ENCODE data around the gene ASB3. TPM values are rescaled to one million over a fixed set of nuclear protein-coding genes. Genes with fewer than 3 reads are reported as not detected.
A peak's percentile ranks its signal among the peaks of the same experiment; 100 is the strongest.

The ASB3 gene
- total RNA-seq, 1 experiment from 2014 or later = 23.1 TPM

GRCh38 chr2:53752385-53752784 is 34.4 kb downstream of the ASB3 start:
- Histone ChIP-seq H3K18ac (ENCODE audit: insufficient read length, low read depth, low read length) (no peak overlapping the region), H2BK15ac (ENCODE audit: low read depth, low read length) (no peak overlapping the region), H4K91ac (ENCODE audit: insufficient read length, low read depth, low read length) (no peak overlapping the region), H3K79me2 (ENCODE audit: insufficient read depth, low read length) (no peaks in the 10 kb centered on the region), H2BK20ac (ENCODE audit: low read depth, low read length, poor library complexity, severe bottlenecking) (no peak overlapping the region), H3K23ac (ENCODE audit: insufficient read length, low read depth, low read length) (no peak overlapping the region), H3K4ac (ENCODE audit: low read depth, low read length) (no peak overlapping the region), H3K27ac (ENCODE audit: insufficient read length, low read depth, low read length) (no peak overlapping the region), H2BK120ac (ENCODE audit: low read depth, low read length, poor library complexity, severe bottlenecking) (no peak overlapping the region), H3K56ac (ENCODE audit: insufficient read length, low read depth, low read length) (no peak overlapping the region), H3K4me2 (ENCODE audit: insufficient read depth, insufficient read length, low read length) (no peak overlapping the region), H2AK5ac (ENCODE audit: insufficient read length, low read length) (no peak overlapping the region), H3T11ph (ENCODE audit: low read length) (no peak overlapping the region), H3K23me2 (ENCODE audit: insufficient read length, low read depth, low read length, poor library complexity, severe bottlenecking) (no peaks in the 10 kb centered on the region), H3K14ac (ENCODE audit: insufficient read depth, low read length) (no peak overlapping the region), H3K4me1 (ENCODE audit: insufficient read depth, low read length) (no peaks in the 10 kb centered on the region), H4K5ac (ENCODE audit: insufficient read length, low read depth, low read length) (no peak overlapping the region), H3K27me3 (ENCODE audit: insufficient read depth, low read length) (no peaks in the 10 kb centered on the region), H3K9ac (ENCODE audit: extremely low read depth, insufficient read length, low read length) (no peak overlapping the region), H2AFZ (ENCODE audit: low read length) (no peak overlapping the region), H2BK5ac (ENCODE audit: insufficient read length, low read length) (no peak overlapping the region), H4K20me1 (ENCODE audit: control insufficient read depth, insufficient read depth, insufficient read length) (no peaks in the 10 kb centered on the region), H2BK12ac (ENCODE audit: insufficient read length, low read depth, low read length) (no peak overlapping the region), H3K9me3 (ENCODE audit: control insufficient read depth, low read depth, low read length) (no peaks in the 10 kb centered on the region), H3K79me1 (ENCODE audit: insufficient read depth, low read depth, low read length, poor library complexity, severe bottlenecking) (no peaks in the 10 kb centered on the region), H4K8ac (replicated peaks; ENCODE audit: insufficient read length, low read depth, low read length) (no peak overlapping the region)
- no peaks in the 10 kb centered on the region for H3K9me3 Mint-ChIP-seq
- H3K4me1 Mint-ChIP-seq = peaks cover 0 to 8% of the 10 kb centered on the region in 2 experiments; a peak in 2 of 4 replicates
- peaks cover 9 to 38% (median 37%) of the 10 kb centered on the region in 3 experiments for H3K36me3 Mint-ChIP-seq (ENCODE audit: insufficient read depth in 1 of 3, low read depth in 3 of 3)
- no peaks in the 10 kb centered on the region for H3K27me3 Mint-ChIP-seq (ENCODE audit: low read depth)
- peak overlapping the region in 2 of 3 experiments; percentile 19 to 89; a peak in 3 of 7 replicates for H3K27ac Mint-ChIP-seq
- WGBS (ENCODE audit: extremely low coverage, insufficient read length, low lambda C conversion rate) = no CpG with 5 or more reads among the region's 4 CpGs
- no peak overlapping the region for H3K4me3 Mint-ChIP-seq
- no peak for DNase-seq
- TF ChIP-seq CTCF (conservative IDR thresholded peaks at IDR 0.05) = no peak

Measured in H9 (cell line).